Mucosa of rectum (tissue), 2 donors: ENCODE results near the gene SPEN.
"Not testable (repeated sequence)": the region's sequence is repeated elsewhere in the genome, so short reads cannot be mapped to it uniquely, and the experiment has no call there.

Experiments used
- H3K27ac ChIP-seq, 2 donors: one replicate each; pipeline ENCODE4 v1.7.0; 2013; ENCODE audit warnings: inconsistent platforms in 2 of 2, low read depth in 2 of 2, low read length in 2 of 2
- H3K27me3 ChIP-seq, 2 donors: one replicate each; pipeline ENCODE4 v1.7.0; 2013; ENCODE audit warnings: low read length in 2 of 2; ENCODE audit not compliant: control insufficient read depth in 2 of 2, insufficient read depth in 2 of 2
- H3K36me3 ChIP-seq, 2 donors: one replicate each; pipeline ENCODE4 v1.7.0; 2013; ENCODE audit warnings: low read length in 2 of 2; ENCODE audit not compliant: control insufficient read depth in 2 of 2, insufficient read depth in 2 of 2
- H3K4me1 ChIP-seq, 2 donors: one replicate each; pipeline ENCODE4 v1.7.0; 2013; ENCODE audit warnings: low read length in 2 of 2, mild to moderate bottlenecking in 1 of 2; ENCODE audit not compliant: control insufficient read depth in 2 of 2, insufficient read depth in 2 of 2
- H3K4me3 ChIP-seq, 2 donors: one replicate each; pipeline ENCODE4 v1.7.0; 2013; ENCODE audit warnings: low read length in 2 of 2
- H3K9ac ChIP-seq, 2 donors: one replicate each; pipeline ENCODE4 v1.7.0; 2013; ENCODE audit warnings: low read length in 2 of 2, low read depth in 1 of 2, mild to moderate bottlenecking in 1 of 2
- H3K9me3 ChIP-seq, 2 donors: one replicate each; pipeline ENCODE4 v1.7.0; 2013; ENCODE audit warnings: low read length in 2 of 2; ENCODE audit not compliant: control insufficient read depth in 2 of 2
- donor health status: healthy.
- donor health status: Normal muscosa, but diverticular disease.

Gene SPEN, protein sequence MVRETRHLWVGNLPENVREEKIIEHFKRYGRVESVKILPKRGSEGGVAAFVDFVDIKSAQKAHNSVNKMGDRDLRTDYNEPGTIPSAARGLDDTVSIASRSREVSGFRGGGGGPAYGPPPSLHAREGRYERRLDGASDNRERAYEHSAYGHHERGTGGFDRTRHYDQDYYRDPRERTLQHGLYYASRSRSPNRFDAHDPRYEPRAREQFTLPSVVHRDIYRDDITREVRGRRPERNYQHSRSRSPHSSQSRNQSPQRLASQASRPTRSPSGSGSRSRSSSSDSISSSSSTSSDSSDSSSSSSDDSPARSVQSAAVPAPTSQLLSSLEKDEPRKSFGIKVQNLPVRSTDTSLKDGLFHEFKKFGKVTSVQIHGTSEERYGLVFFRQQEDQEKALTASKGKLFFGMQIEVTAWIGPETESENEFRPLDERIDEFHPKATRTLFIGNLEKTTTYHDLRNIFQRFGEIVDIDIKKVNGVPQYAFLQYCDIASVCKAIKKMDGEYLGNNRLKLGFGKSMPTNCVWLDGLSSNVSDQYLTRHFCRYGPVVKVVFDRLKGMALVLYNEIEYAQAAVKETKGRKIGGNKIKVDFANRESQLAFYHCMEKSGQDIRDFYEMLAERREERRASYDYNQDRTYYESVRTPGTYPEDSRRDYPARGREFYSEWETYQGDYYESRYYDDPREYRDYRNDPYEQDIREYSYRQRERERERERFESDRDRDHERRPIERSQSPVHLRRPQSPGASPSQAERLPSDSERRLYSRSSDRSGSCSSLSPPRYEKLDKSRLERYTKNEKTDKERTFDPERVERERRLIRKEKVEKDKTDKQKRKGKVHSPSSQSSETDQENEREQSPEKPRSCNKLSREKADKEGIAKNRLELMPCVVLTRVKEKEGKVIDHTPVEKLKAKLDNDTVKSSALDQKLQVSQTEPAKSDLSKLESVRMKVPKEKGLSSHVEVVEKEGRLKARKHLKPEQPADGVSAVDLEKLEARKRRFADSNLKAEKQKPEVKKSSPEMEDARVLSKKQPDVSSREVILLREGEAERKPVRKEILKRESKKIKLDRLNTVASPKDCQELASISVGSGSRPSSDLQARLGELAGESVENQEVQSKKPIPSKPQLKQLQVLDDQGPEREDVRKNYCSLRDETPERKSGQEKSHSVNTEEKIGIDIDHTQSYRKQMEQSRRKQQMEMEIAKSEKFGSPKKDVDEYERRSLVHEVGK (N-terminal part only)

DNA sequence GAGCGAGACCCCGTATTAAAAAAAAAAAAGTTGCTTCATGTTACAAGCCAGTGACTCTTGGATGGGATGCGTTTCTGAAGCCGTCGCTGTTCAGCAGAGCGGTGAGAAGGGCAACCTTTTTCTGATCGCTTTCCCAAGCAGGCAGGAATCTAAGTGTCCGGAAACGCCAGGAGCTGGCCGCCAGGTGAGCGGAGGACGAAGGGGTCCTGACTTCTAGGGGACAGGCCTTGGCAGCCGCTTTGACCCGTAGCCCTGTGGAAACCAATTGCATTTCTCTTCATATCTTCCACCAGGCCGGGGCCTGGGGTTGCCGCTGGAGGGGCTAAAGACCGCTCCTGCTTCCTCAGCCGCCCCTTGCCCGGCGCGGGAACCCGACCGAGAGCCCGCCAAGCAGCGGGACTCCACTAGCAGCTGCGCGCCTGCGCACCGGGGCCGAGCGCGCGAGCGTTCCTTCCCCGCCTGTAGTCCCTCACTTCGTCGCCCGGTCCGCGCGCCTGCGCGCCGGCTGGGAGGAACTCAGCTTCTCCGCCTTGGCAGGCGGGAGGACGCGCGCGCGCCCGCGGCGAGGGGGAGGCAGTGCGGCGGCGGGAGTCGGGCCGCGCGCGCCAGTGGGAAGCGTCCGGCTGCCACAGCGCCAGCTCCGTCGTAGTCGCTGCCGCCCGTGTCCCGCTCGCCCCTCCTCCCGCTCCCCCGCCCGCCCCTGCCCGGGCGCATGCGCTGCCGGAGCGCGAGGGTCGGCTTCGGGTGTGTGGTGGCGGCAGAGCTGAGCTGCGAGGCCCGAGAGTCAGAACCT, at the start of gene SPEN:
TSS of gene SPEN (plus strand) at position 608 of the 793 bp plus-strand sequence. CDS start 361 bp downstream, outside the sequence.
- Histone ChIP-seq H3K27ac (peak within 1 kb of the TSS; percentile 90 to 95), H3K27me3 (no peaks in the 10 kb centered on the region), H3K4me3 (peak within 1 kb of the TSS; percentile 77 to 94), H3K36me3 (no peaks in the 10 kb centered on the region), H3K4me1 (peaks cover 16 to 17% of the 10 kb centered on the region in 2 donors), H3K9ac (peak within 1 kb of the TSS; percentile 96 to 98), H3K9me3 (no peaks in the 10 kb centered on the region)

DNA sequence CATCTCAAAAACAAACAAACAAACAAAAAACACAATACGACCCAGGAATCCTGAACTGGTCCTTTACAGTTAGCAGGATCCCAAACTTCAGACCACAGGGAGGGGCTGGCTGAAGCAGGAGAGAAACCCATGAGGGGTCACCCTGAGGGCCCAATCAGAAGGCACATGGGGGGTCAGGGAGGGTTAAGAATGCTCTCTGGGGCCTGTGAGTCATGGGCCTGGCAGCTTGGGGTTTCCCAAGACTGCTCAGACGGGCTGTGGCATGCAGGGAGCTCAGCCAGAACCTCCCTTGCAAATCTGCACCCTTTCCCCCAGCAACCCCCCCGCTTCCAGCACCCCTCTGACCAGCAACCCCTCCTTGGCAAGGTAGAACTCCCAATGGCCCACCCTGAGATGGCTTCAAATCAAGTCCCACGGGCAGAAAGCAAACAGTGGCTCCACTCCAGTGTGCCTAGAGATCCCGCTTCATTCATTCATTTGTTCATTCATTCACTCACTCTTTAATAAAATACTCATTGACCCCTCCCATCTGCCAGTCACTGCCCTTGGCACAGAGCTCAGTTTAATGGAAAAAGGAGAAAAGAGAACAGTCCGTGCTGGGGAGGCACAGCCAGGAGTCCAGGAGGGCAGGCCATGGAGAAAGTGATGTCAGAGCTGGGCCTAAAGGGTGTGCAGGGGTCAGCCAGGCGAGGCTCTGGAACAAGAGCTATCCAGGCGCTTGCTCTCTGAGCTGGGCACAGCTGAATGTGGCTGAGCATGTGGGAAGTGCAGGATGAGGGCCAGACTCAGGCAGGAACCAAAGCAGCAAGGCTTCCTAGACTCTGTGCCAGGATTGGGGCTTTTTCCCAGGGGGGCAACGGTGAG, 48.3 kb upstream of the SPEN start:
- Histone ChIP-seq H3K36me3 (no peaks in the 10 kb centered on the region), H3K27ac (peak overlapping the region; percentile 81 to 82), H3K9ac (peak overlapping the region; percentile 49 to 52), H3K9me3 (no peaks in the 10 kb centered on the region), H3K4me3 (peak overlapping the region; percentile 28 to 61), H3K27me3 (no peaks in the 10 kb centered on the region), H3K4me1 (peaks cover 36 to 56% of the 10 kb centered on the region in 2 donors)

DNA sequence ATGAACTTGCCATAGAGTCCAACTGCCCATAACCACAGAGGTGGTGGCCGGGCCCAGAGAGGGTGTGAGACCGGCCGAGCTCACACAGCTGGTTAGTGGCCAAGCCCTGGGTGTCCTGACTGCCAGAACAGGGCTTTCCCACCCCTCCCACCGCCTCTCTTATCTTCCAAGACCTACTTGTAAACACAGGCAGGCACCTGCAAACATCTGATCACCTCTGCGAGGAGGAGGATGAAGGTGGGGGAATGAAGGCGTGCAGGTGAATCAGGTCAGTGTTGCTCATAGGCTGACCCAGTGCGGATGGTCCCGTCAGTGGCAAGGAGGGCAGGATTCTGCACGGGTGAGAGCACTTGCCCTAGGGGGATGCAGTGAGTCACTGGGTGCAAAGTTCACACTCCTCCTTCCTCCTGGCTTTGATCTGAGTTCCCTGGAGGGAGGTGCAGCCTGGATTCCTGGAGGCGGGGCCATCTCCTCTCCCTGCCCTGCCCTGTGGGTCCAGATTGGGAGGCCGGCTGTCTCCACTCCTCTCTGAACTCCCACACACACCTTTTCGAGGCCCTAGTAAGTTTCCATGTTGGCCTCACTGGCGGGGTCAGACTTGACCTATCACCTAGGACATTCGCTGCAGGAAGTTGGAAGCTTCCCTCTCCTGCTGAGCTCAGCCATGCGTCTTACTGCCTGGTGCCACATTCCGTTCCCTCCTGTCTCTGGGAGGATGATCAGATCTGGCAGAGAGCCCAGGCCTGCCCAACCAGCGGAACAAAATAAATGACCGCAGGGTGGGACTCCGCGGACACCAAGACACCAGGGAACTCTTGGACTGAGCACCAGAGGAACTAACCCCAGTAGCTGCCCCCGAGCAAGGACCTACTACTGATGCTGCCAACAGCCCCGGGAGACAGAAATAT, 47.3 kb upstream of the SPEN start:
- H3K27me3 ChIP-seq, result no peaks in the 10 kb centered on the region
- H3K4me3 ChIP-seq, result peak overlapping the region; percentile 35 to 61
- H3K27ac ChIP-seq, result peak overlapping the region; percentile 81 to 82
- peaks cover 31 to 46% of the 10 kb centered on the region in 2 donors for H3K4me1 ChIP-seq
- no peaks in the 10 kb centered on the region for H3K9me3 ChIP-seq
- H3K36me3 ChIP-seq, result no peaks in the 10 kb centered on the region
- H3K9ac ChIP-seq, result peak overlapping the region; percentile 49 to 52

DNA sequence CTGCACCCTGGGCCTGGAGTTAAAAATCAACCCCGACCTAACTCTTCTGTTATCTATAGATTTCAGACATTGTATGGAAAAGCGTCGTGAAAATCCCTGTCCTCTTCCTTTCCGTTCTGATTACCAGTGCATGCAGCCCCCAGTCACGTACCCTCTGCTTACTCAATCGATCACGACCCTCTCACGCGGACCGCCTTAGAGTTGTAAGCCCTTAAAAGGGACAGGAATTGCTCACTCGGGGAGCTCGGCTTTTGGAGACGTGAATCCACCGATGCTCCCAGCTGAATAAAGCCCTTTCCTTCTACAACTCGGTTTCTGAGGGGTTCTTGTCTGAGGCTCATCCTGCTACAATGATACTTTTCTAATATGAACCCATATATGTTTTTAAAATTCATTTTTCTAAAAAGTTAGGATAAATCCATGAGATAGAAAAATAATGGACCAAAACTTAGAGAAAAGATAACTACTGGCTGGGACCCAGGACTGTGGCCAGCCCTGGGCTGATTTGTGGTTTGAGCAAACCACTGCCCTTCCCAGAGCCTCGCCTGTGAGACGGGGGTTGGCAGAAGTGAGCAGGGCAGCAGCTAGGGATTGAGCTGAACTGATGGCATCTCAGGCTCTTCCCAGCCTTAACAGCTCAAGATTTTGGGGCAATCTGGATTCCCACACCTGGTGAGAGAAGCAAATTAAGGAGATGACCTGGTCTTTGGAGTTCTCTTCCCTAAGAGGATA, 45.1 kb upstream of the SPEN start:
- H3K9ac ChIP-seq, result no peak overlapping the region
- no peak overlapping the region for H3K27ac ChIP-seq
- no peaks in the 10 kb centered on the region for H3K27me3 ChIP-seq
- no peaks in the 10 kb centered on the region for H3K36me3 ChIP-seq
- peaks cover 26 to 29% of the 10 kb centered on the region in 2 donors for H3K4me1 ChIP-seq
- H3K9me3 ChIP-seq, result no peaks in the 10 kb centered on the region
- H3K4me3 ChIP-seq, result no peak overlapping the region

DNA sequence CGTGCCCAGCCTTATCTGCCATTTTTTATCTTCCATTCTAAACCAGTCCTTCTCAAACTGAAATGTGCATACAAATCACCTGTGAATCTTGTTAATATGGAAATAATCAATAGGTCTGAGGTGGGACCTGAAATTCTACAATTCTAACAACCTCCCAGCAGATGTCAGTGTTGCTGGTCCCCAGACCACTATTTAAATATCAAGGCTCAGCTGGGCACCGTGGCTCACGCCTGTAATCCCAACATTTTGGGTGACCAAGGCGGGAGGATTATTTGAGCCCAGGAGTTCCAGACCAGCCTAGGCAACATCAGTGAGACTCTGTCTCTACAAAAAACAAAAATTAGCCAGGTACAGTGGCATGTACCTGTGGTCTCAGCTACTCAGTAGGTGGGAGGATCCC, 44.1 kb upstream of the SPEN start:
- Histone ChIP-seq H3K36me3 (no peaks in the 10 kb centered on the region), H3K27me3 (no peaks in the 10 kb centered on the region), H3K9ac (no peak overlapping the region), H3K4me3 (no peak overlapping the region), H3K4me1 (peaks cover 21 to 24% of the 10 kb centered on the region in 2 donors), H3K27ac (no peak overlapping the region), H3K9me3 (no peaks in the 10 kb centered on the region)

DNA sequence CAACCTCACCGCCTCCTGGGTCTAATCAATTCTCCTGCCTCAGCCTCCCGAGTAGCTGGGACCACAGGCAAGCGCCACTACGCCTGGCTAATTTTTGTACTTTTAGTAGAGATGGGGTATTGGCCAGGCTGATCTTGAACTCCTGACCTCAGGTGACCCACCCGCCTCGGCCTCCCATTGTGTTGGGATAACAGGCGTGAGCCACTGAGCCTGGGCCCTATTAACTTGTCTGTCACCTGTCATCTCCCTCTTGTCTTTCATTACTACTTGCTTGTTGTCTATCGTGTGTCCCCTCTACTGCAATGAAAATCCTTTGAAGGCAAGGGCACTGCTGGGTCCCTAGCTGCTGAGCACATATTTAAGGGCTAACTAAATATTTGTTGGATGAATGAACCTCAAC, 43.4 kb upstream of the SPEN start:
- peaks cover 21% of the 10 kb centered on the region in 2 donors for H3K4me1 ChIP-seq
- no peaks in the 10 kb centered on the region for H3K9me3 ChIP-seq
- no peaks in the 10 kb centered on the region for H3K27me3 ChIP-seq
- no peak overlapping the region for H3K27ac ChIP-seq
- no peak overlapping the region for H3K4me3 ChIP-seq
- no peak overlapping the region for H3K9ac ChIP-seq
- no peaks in the 10 kb centered on the region for H3K36me3 ChIP-seq

DNA sequence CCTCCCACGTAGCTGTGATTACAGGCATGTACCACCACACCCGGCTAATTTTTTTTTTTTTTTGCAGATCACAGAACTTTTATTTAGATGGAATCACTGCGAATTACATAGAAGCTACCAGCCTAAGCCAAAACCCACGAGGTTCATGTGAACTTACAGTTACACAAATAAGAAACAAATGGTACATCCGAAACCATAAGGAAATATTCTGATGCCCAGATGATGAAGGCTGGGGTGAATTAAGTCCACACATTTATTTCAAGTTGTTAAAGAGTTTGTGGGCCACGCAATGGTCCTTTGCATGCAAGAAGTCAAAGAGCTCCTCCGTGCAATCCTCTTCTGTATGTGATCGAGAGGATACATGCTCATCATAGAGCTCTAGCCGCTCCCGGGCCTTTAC, 40.4 kb upstream of the SPEN start:
- Histone ChIP-seq H3K9me3 (no peaks in the 10 kb centered on the region), H3K4me3 (no peak overlapping the region), H3K27ac (no peak overlapping the region), H3K36me3 (no peaks in the 10 kb centered on the region), H3K27me3 (no peaks in the 10 kb centered on the region), H3K4me1 (no peaks in the 10 kb centered on the region), H3K9ac (no peak overlapping the region)

DNA sequence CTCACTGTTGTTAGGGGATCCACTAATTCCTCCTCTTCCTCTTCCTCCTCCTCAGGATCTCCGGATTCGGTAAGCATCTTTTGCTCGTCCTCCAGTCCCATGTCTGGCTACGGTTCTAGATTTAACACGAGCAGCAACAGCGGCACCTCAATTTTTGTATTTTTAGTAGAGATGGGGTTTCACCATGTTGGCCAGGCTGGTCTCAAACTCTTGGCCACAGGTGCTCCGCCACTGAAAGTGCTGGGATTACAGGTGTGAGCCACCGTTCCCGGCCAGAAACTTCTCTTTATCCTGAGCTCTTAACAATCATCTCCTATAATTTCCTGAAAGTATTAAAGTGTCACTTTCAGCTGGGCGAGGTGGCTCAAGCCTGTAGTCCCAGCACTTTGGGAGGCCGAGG, 40.0 kb upstream of the SPEN start, which contains the start of gene UQCRHL:
TSS of gene UQCRHL (minus strand) at position 101 of the 400 bp plus-strand sequence. CDS start at position 101, 0 bp downstream.
- H3K9me3 ChIP-seq, result not testable (repeated sequence)

More for the DNA sequence above, 40.0 kb upstream of the SPEN start, which contains the start of gene UQCRHL:
- not testable (repeated sequence) for H3K4me3 ChIP-seq, H3K36me3 ChIP-seq, H3K9ac ChIP-seq, H3K27me3 ChIP-seq, H3K4me1 ChIP-seq, H3K27ac ChIP-seq
